Keratinocyte (primary cell): ENCODE results near the gene PCGF2. TPM values are rescaled to one million over a fixed set of nuclear protein-coding genes. Genes with fewer than 3 reads are reported as not detected.

Experiments used
- DNase-seq: peaks from one replicate; pipeline ENCODE4 v3.0.0-alpha.2; 2011; ENCODE audit warnings: low read depth, missing footprints, low spot score
- FAIRE-seq: peaks from 2 replicates; lab custom pipeline; 2011; peaks lifted over from hg19 to GRCh38; lab: Jason Lieb, UNC
- H2AFZ ChIP-seq: 2 replicates; pipeline ENCODE4 v1.6.0; 2012; ENCODE audit warnings: low read length, control low read depth, inconsistent platforms; ENCODE audit not compliant: control insufficient read depth
- H3K27ac ChIP-seq: 2 replicates; pipeline ENCODE4 v1.5.1; 2011; ENCODE audit warnings: low read length; ENCODE audit not compliant: control insufficient read depth, insufficient read depth
- H3K27me3 ChIP-seq: 3 replicates; pipeline ENCODE4 v1.6.0; 2011; ENCODE audit warnings: low read length; ENCODE audit not compliant: control insufficient read depth, insufficient read depth; ENCODE audit errors: extremely low read depth
- H3K36me3 ChIP-seq, 2 experiments: 2 replicates in 1 of 2; 3 replicates in 1 of 2; pipeline ENCODE4 v1.5.1; 2011; ENCODE audit warnings: low read length in 2 of 2, mild to moderate bottlenecking in 1 of 2; ENCODE audit not compliant: control insufficient read depth in 2 of 2, insufficient read depth in 2 of 2; ENCODE audit errors: extremely low read depth in 1 of 2
- H3K4me1 ChIP-seq: 3 replicates; pipeline ENCODE4 v1.5.1; 2011; ENCODE audit warnings: low read length; ENCODE audit not compliant: control insufficient read depth, insufficient read depth; ENCODE audit errors: extremely low read depth
- H3K4me2 ChIP-seq: 3 replicates; pipeline ENCODE4 v1.6.0; 2011; ENCODE audit warnings: low read depth, low read length; ENCODE audit not compliant: control insufficient read depth, insufficient read depth; ENCODE audit errors: extremely low read depth
- H3K4me3 ChIP-seq, 3 experiments: fragments of 200-600 bp in 1 of 3; sonication (generic) in 1 of 3; 2 replicates in 2 of 3; 3 replicates in 1 of 3; pipeline ENCODE4 v1.5.1; 2011 to 2016; ENCODE audit warnings: low read length in 3 of 3, mild to moderate bottlenecking in 3 of 3, control low read depth in 2 of 3, inconsistent platforms in 1 of 3, low read depth in 1 of 3, mixed read lengths in 1 of 3, mixed run types in 1 of 3, moderate library complexity in 1 of 3; ENCODE audit not compliant: control insufficient read depth in 2 of 3, insufficient read depth in 2 of 3; ENCODE audit errors: extremely low read depth in 1 of 3
- H3K79me2 ChIP-seq: 2 replicates; pipeline ENCODE4 v1.6.0; 2012; ENCODE audit warnings: low read length; ENCODE audit not compliant: control insufficient read depth, insufficient read depth
- H3K9ac ChIP-seq: 3 replicates; pipeline ENCODE4 v1.6.0; 2011; ENCODE audit warnings: low read length; ENCODE audit not compliant: control insufficient read depth, insufficient read depth; ENCODE audit errors: extremely low read depth
- H3K9me1 ChIP-seq: 3 replicates; pipeline ENCODE4 v1.6.0; 2011; ENCODE audit warnings: low read length; ENCODE audit not compliant: control insufficient read depth, insufficient read depth; ENCODE audit errors: extremely low read depth
- H3K9me3 ChIP-seq: 2 replicates; pipeline ENCODE4 v1.5.1; 2012; ENCODE audit warnings: low read depth, low read length; ENCODE audit not compliant: control insufficient read depth
- H4K20me1 ChIP-seq: 3 replicates; pipeline ENCODE4 v1.6.0; 2011; ENCODE audit warnings: low read length; ENCODE audit not compliant: control insufficient read depth, insufficient read depth; ENCODE audit errors: extremely low read depth
- EZH2 ChIP-seq: IDR thresholded peaks from one replicate; pipeline ENCODE4 v1.6.1; 2012; ENCODE audit warnings: inconsistent platforms, mild to moderate bottlenecking, low read length, moderate library complexity
- dilution Hi-C: fragments of 300-500 bp; cut with MboI; formaldehyde crosslinking; loops from one replicate; pipeline ENCODE4 v1.7.0; 2020; ENCODE audit warnings: low sequenced_read_pairs; ENCODE audit not compliant: extremely low pct_ligation_motif_present
- polyA plus RNA-seq, 5 experiments: library from polyadenylated mRNA; depleted of rRNA in 3 of 5; stranded (reverse) in 3 of 5; stranded (forward) in 1 of 5; unstranded in 1 of 5; fragments of >200 nt; gene quantifications; 1 replicate in 1 of 5; 2 replicates in 3 of 5; 3 replicates in 1 of 5; pipeline versions ENCODE4 v1.2.1 to v1.2.3, GENCODE V29; 2011 to 2012; ENCODE audit warnings: missing spikeins in 2 of 5, low read depth in 1 of 5, low replicate concordance in 1 of 5
- TF ChIP-seq, protein P1 (sequence below), 3 experiments: IDR thresholded peaks in 1 of 3; conservative IDR thresholded peaks in 1 of 3; optimal IDR thresholded peaks in 1 of 3; 2 replicates in 2 of 3; 3 replicates in 1 of 3; pipeline versions ENCODE3 to v1.5.1; 2011; ENCODE audit warnings: low read length in 3 of 3, mild to moderate bottlenecking in 3 of 3, moderate library complexity in 2 of 3, control low read depth in 1 of 3, inconsistent platforms in 1 of 3; ENCODE audit not compliant: insufficient read depth in 2 of 3; ENCODE audit errors: extremely low read depth in 1 of 3

PCGF2 gene
- polyA plus RNA-seq, 1 donor (not counting 4 experiments of a cell fraction or from before 2014, with no cell fraction given): 4.1 TPM

GRCh38 chr17:38738007-38738662 lies 10.0 kb downstream of the PCGF2 start:
- Histone ChIP-seq H3K4me1 (peaks cover 10% of the 10 kb centered on the region), H4K20me1 (peaks cover 4% of the 10 kb centered on the region), H3K27ac (no peak overlapping the region), H3K9me1 (no peaks in the 10 kb centered on the region), H3K79me2 (peaks cover 22% of the 10 kb centered on the region), H3K4me3 (no peak overlapping the region), H3K36me3 (peaks cover 17 to 29% of the 10 kb centered on the region in 2 experiments), H3K9ac (no peak overlapping the region), H3K4me2 (no peak overlapping the region), H2AFZ (no peak overlapping the region), H3K27me3 (no peaks in the 10 kb centered on the region), H3K9me3 (no peaks in the 10 kb centered on the region)
- FAIRE-seq: no peak
- DNase-seq: no peak
- TF ChIP-seq, protein P1, sequence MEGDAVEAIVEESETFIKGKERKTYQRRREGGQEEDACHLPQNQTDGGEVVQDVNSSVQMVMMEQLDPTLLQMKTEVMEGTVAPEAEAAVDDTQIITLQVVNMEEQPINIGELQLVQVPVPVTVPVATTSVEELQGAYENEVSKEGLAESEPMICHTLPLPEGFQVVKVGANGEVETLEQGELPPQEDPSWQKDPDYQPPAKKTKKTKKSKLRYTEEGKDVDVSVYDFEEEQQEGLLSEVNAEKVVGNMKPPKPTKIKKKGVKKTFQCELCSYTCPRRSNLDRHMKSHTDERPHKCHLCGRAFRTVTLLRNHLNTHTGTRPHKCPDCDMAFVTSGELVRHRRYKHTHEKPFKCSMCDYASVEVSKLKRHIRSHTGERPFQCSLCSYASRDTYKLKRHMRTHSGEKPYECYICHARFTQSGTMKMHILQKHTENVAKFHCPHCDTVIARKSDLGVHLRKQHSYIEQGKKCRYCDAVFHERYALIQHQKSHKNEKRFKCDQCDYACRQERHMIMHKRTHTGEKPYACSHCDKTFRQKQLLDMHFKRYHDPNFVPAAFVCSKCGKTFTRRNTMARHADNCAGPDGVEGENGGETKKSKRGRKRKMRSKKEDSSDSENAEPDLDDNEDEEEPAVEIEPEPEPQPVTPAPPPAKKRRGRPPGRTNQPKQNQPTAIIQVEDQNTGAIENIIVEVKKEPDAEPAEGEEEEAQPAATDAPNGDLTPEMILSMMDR (optimal IDR thresholded peaks at IDR 0.05 in 1 of 3, IDR thresholded peaks at IDR 0.05 in 1 of 3, conservative IDR thresholded peaks at IDR 0.05 in 1 of 3; ENCODE audit: extremely low read depth in 1 of 3, insufficient read depth in 2 of 3, low read length in 3 of 3): no peak
- no peak for TF ChIP-seq EZH2
- dilution Hi-C loops: no loop called here

DNA sequence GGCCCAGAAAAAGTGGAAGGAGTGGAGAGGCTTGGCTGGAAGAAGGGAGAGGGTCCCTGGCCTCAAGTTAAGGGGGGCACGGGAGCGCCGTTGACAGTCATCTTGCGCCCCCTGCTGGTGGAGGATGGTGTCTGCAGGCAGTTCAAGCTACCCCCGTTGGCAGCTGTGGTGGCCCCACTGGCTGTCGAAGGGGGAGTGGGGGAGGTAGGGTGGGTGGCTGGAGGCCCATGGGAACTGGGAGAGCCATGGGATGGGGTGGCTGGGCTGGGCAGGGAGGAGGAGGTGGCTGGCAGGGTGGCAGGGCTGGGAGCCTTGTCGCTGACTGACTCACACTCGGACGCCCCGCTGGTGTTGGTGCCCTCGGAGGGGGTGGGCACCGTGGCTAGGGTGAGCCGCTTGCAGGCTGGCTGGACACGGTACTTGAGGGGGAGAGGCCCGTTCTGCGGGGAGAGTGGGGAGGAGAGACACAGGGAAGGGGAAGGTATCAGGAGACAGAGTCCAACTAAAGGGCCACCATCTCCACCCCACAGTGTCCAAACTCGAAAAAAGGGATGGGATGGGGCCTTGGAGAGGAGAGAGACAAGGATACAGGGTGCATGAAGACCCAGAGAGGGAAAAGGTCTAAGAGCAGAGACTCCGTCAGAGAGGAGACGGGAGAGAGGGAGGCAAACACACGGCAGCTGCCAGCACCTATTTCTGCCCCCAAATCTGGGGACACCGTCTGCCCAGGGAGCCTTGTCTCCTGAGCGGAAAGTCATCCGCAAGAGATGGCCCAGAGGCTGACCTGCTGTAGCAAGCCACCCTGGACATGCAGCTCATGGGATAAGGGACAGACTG lies 12.8 kb downstream of the PCGF2 start:
- Histone ChIP-seq H3K79me2 (peaks cover 13% of the 10 kb centered on the region), H3K4me2 (no peak overlapping the region), H3K27ac (no peak overlapping the region), H4K20me1 (no peaks in the 10 kb centered on the region), H3K4me1 (peaks cover 11% of the 10 kb centered on the region), H3K9me3 (no peaks in the 10 kb centered on the region), H3K36me3 (peaks cover 22 to 38% of the 10 kb centered on the region in 2 experiments), H3K9ac (no peak overlapping the region), H3K4me3 (no peak overlapping the region), H3K27me3 (no peaks in the 10 kb centered on the region), H3K9me1 (no peaks in the 10 kb centered on the region), H2AFZ (no peak overlapping the region)
- TF ChIP-seq, protein P1 (optimal IDR thresholded peaks at IDR 0.05 in 1 of 3, IDR thresholded peaks at IDR 0.05 in 1 of 3, conservative IDR thresholded peaks at IDR 0.05 in 1 of 3; ENCODE audit: extremely low read depth in 1 of 3, insufficient read depth in 2 of 3, low read length in 3 of 3): peak; percentile 75 to 98 (median 97)
- TF ChIP-seq EZH2: no peak
- FAIRE-seq: no peak
- DNase-seq: no peak
- dilution Hi-C loops: no loop called here
